ENCODE data around the gene GRIN2A. TPM values are rescaled to one million over a fixed set of nuclear protein-coding genes. Genes with fewer than 3 reads are reported as not detected.

Gene GRIN2A
- total and polyA plus RNA-seq, 2 of the 8 experiments (the other 6 are each of a cell fraction or from before 2014, with no cell fraction given), result 0.18 to 1.8 TPM

DNA sequence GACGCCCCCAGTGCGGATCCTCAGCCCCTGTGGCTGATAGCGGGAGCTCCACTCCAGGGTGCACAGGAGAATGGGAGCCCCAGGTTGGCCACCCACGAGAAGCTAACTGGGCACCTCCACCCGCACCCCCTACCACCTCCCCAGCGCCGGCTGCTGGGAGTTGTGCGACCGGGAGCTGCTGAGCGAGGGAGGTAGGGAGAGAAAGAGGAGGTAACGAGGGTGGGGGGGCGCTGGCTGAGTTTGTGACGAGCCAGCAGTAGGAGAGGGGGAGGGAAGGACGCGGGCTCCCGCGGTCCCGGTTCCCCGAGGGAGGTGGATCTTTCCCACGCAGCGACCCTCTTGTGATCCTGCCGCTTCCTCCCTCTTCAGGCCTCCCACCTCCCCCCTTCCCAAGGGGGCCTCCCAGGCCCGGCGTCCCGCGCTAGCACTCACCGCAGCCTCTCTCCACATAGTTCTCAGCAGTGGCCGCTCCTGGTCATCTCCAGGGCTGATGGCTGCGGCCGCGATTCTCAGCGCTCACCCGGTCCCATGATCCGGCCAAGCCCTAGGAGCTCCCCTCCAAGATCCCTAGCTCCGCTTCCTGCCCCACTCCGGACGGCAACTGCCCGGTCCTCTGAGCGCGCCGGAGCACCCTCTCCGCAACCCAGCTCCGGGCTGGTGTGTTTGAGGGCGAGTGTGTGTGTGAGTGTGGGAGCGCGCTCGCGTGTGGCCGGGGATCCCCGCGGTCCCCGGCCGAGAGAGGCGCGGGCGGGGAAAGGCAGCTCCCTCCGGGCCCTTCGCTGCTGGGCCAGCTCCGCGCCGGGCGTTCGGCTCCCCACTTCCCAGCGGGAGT is at the start of gene GRIN2A (continued):
- peak; percentile 22 for TF ChIP-seq RNF2 (IDR thresholded peaks at IDR 0.05; ENCODE audit: borderline replicate concordance, low read depth, low read length, missing control alignments, poor library complexity, severe bottlenecking)
